GM03348 (cell line): ENCODE data around the gene HRG.
A peak's percentile ranks its signal among the peaks of the same experiment; 100 is the strongest.

Source experiments
- DNase-seq: peaks from one replicate; pipeline ENCODE4 v3.0.0; 2012; ENCODE audit warnings: low spot score

HRG gene

GRCh38 chr3:186638259-186638658 is 27.6 kb upstream of the HRG start:
- no peak for DNase-seq

- no peak for DNase-seq
Observed at GRCh38 chr3:186639778-186640472, 25.9 kb upstream of the HRG start, which contains the start of gene FETUB. Gene FETUB, plus strand, starts transcription at chr3:186640399. Its CDS starts 62 bp downstream, at chr3:186640461.

GRCh38 chr3:186640473-186640818 is 25.4 kb upstream of the HRG start:
- DNase-seq = peak; percentile 57

- no peak for DNase-seq
Observed at GRCh38 chr3:186640929-186641328, 24.9 kb upstream of the HRG start.

GRCh38 chr3:186642014-186642413 is 23.8 kb upstream of the HRG start:
- DNase-seq = no peak

- DNase-seq = no peak
Observed at GRCh38 chr3:186643493-186643892, 22.3 kb upstream of the HRG start.

GRCh38 chr3:186644683-186645082 is 21.1 kb upstream of the HRG start:
- no peak for DNase-seq

- no peak for DNase-seq
Observed at GRCh38 chr3:186646106-186646505, 19.7 kb upstream of the HRG start.

- DNase-seq = no peak
Observed at GRCh38 chr3:186646841-186647240, 19.0 kb upstream of the HRG start.

GRCh38 chr3:186648851-186649250 is 17.0 kb upstream of the HRG start:
- DNase-seq = no peak

GRCh38 chr3:186651678-186652215 is 14.1 kb upstream of the HRG start:
- DNase-seq = no peak

- DNase-seq = no peak
Observed at GRCh38 chr3:186653080-186653707, 12.6 kb upstream of the HRG start.

GRCh38 chr3:186653984-186654383 is 11.8 kb upstream of the HRG start:
- DNase-seq = no peak

GRCh38 chr3:186663361-186664118 is 2.3 kb upstream of the HRG start:
- DNase-seq = no peak

- DNase-seq = no peak
Observed at GRCh38 chr3:186664119-186664495, 1.7 kb upstream of the HRG start.

GRCh38 chr3:186664506-186664905 is 1.3 kb upstream of the HRG start:
- DNase-seq = no peak

- no peak for DNase-seq
Observed at GRCh38 chr3:186668426-186668825, 2.6 kb downstream of the HRG start.

- no peak for DNase-seq
Observed at GRCh38 chr3:186669378-186670084, 3.7 kb downstream of the HRG start.

- no peak for DNase-seq
Observed at GRCh38 chr3:186670155-186670554, 4.3 kb downstream of the HRG start.

- DNase-seq = no peak
Observed at GRCh38 chr3:186671051-186671450, 5.2 kb downstream of the HRG start.

- no peak for DNase-seq
Observed at GRCh38 chr3:186678604-186679003, 12.8 kb downstream of the HRG start.

- DNase-seq = no peak
Observed at GRCh38 chr3:186679151-186679550, 13.3 kb downstream of the HRG start.
